Neural progenitor cell (in vitro differentiated cells): Measurements from ENCODE around the gene TCERG1L. TPM values are rescaled to one million over a fixed set of nuclear protein-coding genes. Genes with fewer than 3 reads are reported as not detected.
A peak's percentile ranks its signal among the peaks of the same experiment; 100 is the strongest.

ENCODE experiments used
- DNase-seq: peaks from one replicate; pipeline ENCODE4 v3.0.0-alpha.2; 2016; ENCODE audit warnings: low spot score
- H2AFZ ChIP-seq: fragments of 200-600 bp; sonication (generic); replicated peaks from 2 replicates; pipeline ENCODE4 v1.6.1; 2016; ENCODE audit warnings: antibody characterized with exemption
- H3F3A ChIP-seq: fragments of 200-600 bp; sonication (generic); 2 replicates; pipeline ENCODE4 v1.6.1; 2016; ENCODE audit warnings: antibody characterized with exemption, low read depth
- H3K27ac ChIP-seq: fragments of 200-600 bp; sonication (generic); 2 replicates; pipeline ENCODE4 v1.5.1; 2016; ENCODE audit warnings: mild to moderate bottlenecking
- H3K27me3 ChIP-seq: fragments of 200-600 bp; sonication (generic); 2 replicates; pipeline ENCODE4 v1.6.1; 2016; ENCODE audit warnings: mild to moderate bottlenecking, moderate library complexity
- H3K36me3 ChIP-seq: fragments of 200-600 bp; sonication (generic); 2 replicates; pipeline ENCODE4 v1.5.1; 2016
- H3K4me1 ChIP-seq: fragments of 200-600 bp; sonication (generic); 2 replicates; pipeline ENCODE4 v1.6.1; 2016; ENCODE audit warnings: mixed run types
- H3K4me2 ChIP-seq: fragments of 200-600 bp; sonication (generic); 2 replicates; pipeline ENCODE4 v1.6.1; 2016
- H3K4me3 ChIP-seq: fragments of 200-600 bp; sonication (generic); 2 replicates; pipeline ENCODE4 v1.5.1; 2016
- H3K79me2 ChIP-seq: fragments of 200-600 bp; sonication (generic); 2 replicates; pipeline ENCODE4 v1.6.1; 2016; ENCODE audit warnings: low read depth
- H3K9ac ChIP-seq: fragments of 200-600 bp; sonication (generic); 2 replicates; pipeline ENCODE4 v1.6.1; 2016
- H3K9me3 ChIP-seq: fragments of 200-600 bp; sonication (generic); 2 replicates; pipeline ENCODE4 v1.5.1; 2016; ENCODE audit warnings: low read depth
- H4K20me1 ChIP-seq: fragments of 200-600 bp; sonication (generic); 2 replicates; pipeline ENCODE4 v1.6.1; 2016; ENCODE audit warnings: low read depth
- H3K27ac Mint-ChIP-seq: 3 replicates; pipeline ENCODE4 v1.8.0; 2021; ENCODE audit warnings: mixed read lengths
- H3K27me3 Mint-ChIP-seq: 2 replicates; pipeline ENCODE4 v1.8.0; 2022; ENCODE audit warnings: low read depth, mild to moderate bottlenecking, inconsistent platforms, moderate library complexity, mixed read lengths; ENCODE audit not compliant: insufficient read depth
- H3K36me3 Mint-ChIP-seq: 3 replicates; pipeline ENCODE4 v1.8.0; 2021; ENCODE audit warnings: mixed read lengths
- H3K4me1 Mint-ChIP-seq: 3 replicates; pipeline ENCODE4 v1.8.0; 2021; ENCODE audit warnings: mixed read lengths
- H3K4me3 Mint-ChIP-seq: 3 replicates; pipeline ENCODE4 v1.8.0; 2021; ENCODE audit warnings: mild to moderate bottlenecking, moderate library complexity, mixed read lengths
- H3K9me3 Mint-ChIP-seq: 3 replicates; pipeline ENCODE4 v1.8.0; 2020; ENCODE audit warnings: mixed read lengths
- EZH2 ChIP-seq: fragments of 200-600 bp; sonication (generic); IDR thresholded peaks from 2 replicates; pipeline ENCODE4 v1.6.1; 2017; ENCODE audit warnings: antibody characterized with exemption, mild to moderate bottlenecking, moderate library complexity
- EZH2phosphoT487 ChIP-seq: fragments of 200-600 bp; sonication (generic); IDR thresholded peaks from 2 replicates; pipeline ENCODE4 v1.6.1; 2017; ENCODE audit warnings: antibody characterized with exemption
- total RNA-seq: library from RNA; depleted of rRNA; stranded (reverse); fragments of >200 nt; gene quantifications from 2 replicates; pipeline ENCODE4 v1.2.3, GENCODE V29; 2015; ENCODE audit warnings: low replicate concordance
- TF ChIP-seq, protein P1 (sequence below): fragments of 200-600 bp; sonication (generic); IDR thresholded peaks from 2 replicates; pipeline ENCODE4 v1.5.1; 2017; ENCODE audit warnings: antibody characterized with exemption, mild to moderate bottlenecking

The TCERG1L gene
- total RNA-seq, 1 donor from 2014 or later = 1.8 TPM

DNA sequence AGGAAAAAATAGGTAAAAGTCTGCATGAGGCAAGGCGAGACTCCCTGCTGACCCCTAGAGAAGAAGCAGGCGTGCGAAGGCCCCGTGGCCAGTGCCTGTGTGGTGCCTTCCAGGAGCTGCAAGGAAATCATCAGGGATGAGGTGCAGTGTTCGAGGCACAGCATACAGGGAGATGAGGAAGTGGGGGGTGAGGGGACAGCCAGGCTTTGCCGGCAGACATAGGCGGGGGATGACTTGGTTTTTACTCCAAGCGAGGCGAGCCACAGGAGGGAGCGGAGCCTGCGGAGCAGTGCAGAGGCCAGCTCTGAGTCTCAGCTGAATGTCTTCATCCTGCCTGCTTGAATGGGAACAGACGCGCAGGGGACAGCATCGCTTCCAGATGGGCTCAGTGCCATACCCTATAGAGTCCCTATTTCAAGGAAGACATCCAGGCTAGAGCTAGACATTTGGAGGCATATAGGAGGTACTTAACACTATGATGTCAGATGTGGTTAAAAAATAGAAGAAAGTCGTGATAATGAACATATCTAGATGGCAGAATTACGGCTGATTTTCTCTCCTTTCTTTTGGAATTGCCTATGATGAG, 49.5 kb downstream of the TCERG1L start:
- H3K79me2 ChIP-seq = no peaks in the 10 kb centered on the region
- H3K4me1 ChIP-seq = no peaks in the 10 kb centered on the region
- H3K27me3 ChIP-seq = no peaks in the 10 kb centered on the region
- TF ChIP-seq, protein P1, sequence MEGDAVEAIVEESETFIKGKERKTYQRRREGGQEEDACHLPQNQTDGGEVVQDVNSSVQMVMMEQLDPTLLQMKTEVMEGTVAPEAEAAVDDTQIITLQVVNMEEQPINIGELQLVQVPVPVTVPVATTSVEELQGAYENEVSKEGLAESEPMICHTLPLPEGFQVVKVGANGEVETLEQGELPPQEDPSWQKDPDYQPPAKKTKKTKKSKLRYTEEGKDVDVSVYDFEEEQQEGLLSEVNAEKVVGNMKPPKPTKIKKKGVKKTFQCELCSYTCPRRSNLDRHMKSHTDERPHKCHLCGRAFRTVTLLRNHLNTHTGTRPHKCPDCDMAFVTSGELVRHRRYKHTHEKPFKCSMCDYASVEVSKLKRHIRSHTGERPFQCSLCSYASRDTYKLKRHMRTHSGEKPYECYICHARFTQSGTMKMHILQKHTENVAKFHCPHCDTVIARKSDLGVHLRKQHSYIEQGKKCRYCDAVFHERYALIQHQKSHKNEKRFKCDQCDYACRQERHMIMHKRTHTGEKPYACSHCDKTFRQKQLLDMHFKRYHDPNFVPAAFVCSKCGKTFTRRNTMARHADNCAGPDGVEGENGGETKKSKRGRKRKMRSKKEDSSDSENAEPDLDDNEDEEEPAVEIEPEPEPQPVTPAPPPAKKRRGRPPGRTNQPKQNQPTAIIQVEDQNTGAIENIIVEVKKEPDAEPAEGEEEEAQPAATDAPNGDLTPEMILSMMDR = no peak
- TF ChIP-seq EZH2 = no peak
- no peak for TF ChIP-seq EZH2phosphoT487
- H4K20me1 ChIP-seq = no peaks in the 10 kb centered on the region
- Mint-ChIP-seq H3K4me1 (no peaks in the 10 kb centered on the region), H3K9me3 (no peaks in the 10 kb centered on the region), H3K36me3 (peaks cover 4% of the 10 kb centered on the region), H3K27ac (peak overlapping the region; percentile 57), H3K4me3 (no peak overlapping the region), H3K27me3 (peaks cover 7% of the 10 kb centered on the region)
- H2AFZ ChIP-seq = no peak overlapping the region
- DNase-seq = no peak
- H3K9ac ChIP-seq = no peak overlapping the region
- H3K9me3 ChIP-seq = no peaks in the 10 kb centered on the region
- no peak overlapping the region for H3K4me2 ChIP-seq
- H3K27ac ChIP-seq = no peak overlapping the region
- H3F3A ChIP-seq = no peaks in the 10 kb centered on the region
- H3K36me3 ChIP-seq = no peaks in the 10 kb centered on the region
- H3K4me3 ChIP-seq = no peak overlapping the region

DNA sequence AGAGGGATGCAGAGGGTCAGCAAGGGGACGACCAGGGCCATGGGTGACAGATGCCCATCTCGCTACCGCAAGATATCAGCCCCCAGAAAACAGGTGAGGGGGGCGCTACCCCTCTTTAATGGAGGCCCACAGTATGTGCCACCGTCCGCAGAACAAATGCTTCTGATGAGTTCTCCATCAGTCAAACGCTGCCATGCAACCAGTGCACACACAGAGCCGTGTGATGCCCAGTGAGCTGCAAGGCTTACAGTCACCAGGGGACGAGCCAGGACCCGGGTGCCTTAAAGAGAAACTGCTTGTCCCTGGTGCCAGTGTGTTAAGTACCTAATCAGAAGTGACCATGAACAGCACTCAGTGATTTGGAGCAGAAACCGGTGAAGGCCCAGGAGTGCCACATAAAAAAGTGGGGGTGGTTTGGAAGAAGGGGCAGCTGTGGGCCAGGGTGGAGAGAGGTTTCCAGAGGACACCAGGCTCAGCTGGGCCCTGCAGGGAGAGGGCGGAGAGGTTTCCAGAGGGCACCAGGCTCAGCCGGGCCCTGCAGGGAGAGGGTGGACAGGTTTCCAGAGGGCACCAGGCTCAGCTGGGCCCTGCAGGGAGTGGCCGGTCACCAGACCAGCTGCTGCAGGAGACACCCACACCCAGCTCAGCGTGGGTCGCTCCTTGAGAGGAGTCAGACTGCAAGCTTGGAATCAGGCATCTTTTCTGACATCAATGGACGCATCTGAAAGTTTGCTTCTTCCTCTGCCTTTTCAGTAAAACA, 50.9 kb downstream of the TCERG1L start:
- peaks cover 7% of the 10 kb centered on the region for H3K27me3 Mint-ChIP-seq
- Histone ChIP-seq H3K27ac (no peak overlapping the region), H3K36me3 (no peaks in the 10 kb centered on the region), H3K79me2 (no peaks in the 10 kb centered on the region), H3K4me3 (no peak overlapping the region), H2AFZ (no peak overlapping the region), H3K4me1 (no peaks in the 10 kb centered on the region), H3K4me2 (no peak overlapping the region), H3K9ac (no peak overlapping the region), H3F3A (no peaks in the 10 kb centered on the region), H4K20me1 (no peaks in the 10 kb centered on the region), H3K9me3 (no peaks in the 10 kb centered on the region), H3K27me3 (no peaks in the 10 kb centered on the region)
- no peak overlapping the region for H3K27ac Mint-ChIP-seq
- H3K36me3 Mint-ChIP-seq = no peaks in the 10 kb centered on the region
- no peaks in the 10 kb centered on the region for H3K9me3 Mint-ChIP-seq
- DNase-seq = no peak
- no peak overlapping the region for H3K4me3 Mint-ChIP-seq
- H3K4me1 Mint-ChIP-seq = no peaks in the 10 kb centered on the region
- TF ChIP-seq EZH2 (no peak), EZH2phosphoT487 (no peak)
- TF ChIP-seq, protein P1 = no peak

DNA sequence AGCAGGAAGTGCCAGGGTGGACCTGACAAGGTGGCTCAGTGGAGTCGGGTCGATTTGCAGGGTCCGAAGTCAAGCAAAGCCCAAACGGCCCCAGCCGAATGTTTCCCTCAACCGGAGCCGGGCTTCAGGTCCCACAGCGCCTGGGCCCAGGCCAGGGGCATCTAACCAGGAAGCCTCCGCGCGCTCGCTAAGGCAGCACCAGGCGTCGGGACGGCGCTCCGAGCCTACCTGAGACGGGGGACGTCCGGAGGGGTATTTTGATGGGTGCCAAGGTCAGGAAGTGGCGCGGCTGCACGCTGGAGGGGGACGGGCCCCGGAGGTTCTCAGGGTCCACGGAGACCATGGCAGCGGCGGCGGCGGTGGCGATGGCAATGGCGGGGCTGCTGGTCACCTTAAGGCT, 51.5 kb downstream of the TCERG1L start:
- DNase-seq = no peak
- Histone ChIP-seq H2AFZ (no peak overlapping the region), H3K79me2 (no peaks in the 10 kb centered on the region), H3F3A (no peaks in the 10 kb centered on the region), H3K4me2 (no peak overlapping the region), H3K4me3 (no peak overlapping the region), H3K4me1 (no peaks in the 10 kb centered on the region), H3K9ac (no peak overlapping the region), H3K9me3 (no peaks in the 10 kb centered on the region), H3K36me3 (no peaks in the 10 kb centered on the region), H3K27me3 (no peaks in the 10 kb centered on the region), H4K20me1 (no peaks in the 10 kb centered on the region), H3K27ac (no peak overlapping the region)
- peaks cover 7% of the 10 kb centered on the region for H3K27me3 Mint-ChIP-seq
- H3K4me3 Mint-ChIP-seq = no peak overlapping the region
- H3K36me3 Mint-ChIP-seq = no peaks in the 10 kb centered on the region
- H3K9me3 Mint-ChIP-seq = no peaks in the 10 kb centered on the region
- H3K4me1 Mint-ChIP-seq = no peaks in the 10 kb centered on the region
- H3K27ac Mint-ChIP-seq = no peak overlapping the region
- TF ChIP-seq EZH2phosphoT487 = no peak
- TF ChIP-seq, protein P1 = no peak
- TF ChIP-seq EZH2 = no peak
